ENCODE data around the gene DHRS11. TPM values are rescaled to one million over a fixed set of nuclear protein-coding genes. Genes with fewer than 3 reads are reported as not detected.

DHRS11 gene
- polyA plus RNA-seq, 1 donor, result 321 TPM

DNA sequence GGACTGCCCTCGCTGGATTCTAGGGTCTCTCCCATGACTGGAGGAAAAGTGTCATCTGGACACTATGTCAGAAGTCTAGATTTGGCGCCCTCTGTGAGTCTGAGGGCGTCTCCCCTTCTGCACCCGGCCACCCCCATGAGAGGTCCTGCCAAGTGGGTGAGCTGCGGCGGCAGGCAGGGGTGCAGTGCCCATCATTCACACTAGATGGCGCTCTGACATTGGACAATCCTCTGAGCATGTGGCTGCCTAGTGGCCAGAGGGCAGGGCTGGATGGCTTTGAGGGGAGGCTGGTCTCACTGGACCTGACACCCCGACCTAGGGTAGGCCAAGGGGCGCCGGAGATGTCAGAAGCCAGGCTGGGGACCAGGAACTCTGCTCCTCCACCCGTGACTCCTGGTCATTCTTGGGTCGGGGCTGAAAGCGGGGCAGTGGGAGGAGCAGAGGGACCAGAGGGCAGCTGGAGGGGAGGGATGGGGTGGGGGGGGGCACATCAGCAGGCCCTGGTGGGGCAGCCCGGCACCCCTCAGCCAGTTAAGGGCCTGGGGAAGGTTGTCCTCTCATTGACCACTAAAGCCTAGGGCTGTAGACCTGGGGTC, 37.7 kb downstream of the DHRS11 start:
- no CpG with 5 or more reads among the region's 14 CpGs for WGBS (ENCODE audit: insufficient coverage, low lambda C conversion rate)
- no peaks in the 10 kb centered on the region for H3K4me1 ChIP-seq (ENCODE audit: control insufficient read depth, insufficient read depth, low read length)
- peaks cover 18% of the 10 kb centered on the region for H3K27me3 ChIP-seq (ENCODE audit: control insufficient read depth, insufficient read depth, low read length)
- no peak overlapping the region for H3K4me3 ChIP-seq (ENCODE audit: low read length)
- no peaks in the 10 kb centered on the region for H3K36me3 ChIP-seq (ENCODE audit: control insufficient read depth, insufficient read depth, low read length)
- no peak overlapping the region for H3K27ac ChIP-seq (ENCODE audit: low read length)
- DNase-seq, result peak; percentile 55 to 57
- no peaks in the 10 kb centered on the region for H3K9me3 ChIP-seq (ENCODE audit: control insufficient read depth, low read depth, low read length)

- no peak for DNase-seq
- peaks cover 18% of the 10 kb centered on the region for H3K27me3 ChIP-seq (ENCODE audit: control insufficient read depth, insufficient read depth, low read length)
- H3K4me3 ChIP-seq (ENCODE audit: low read length), result no peak overlapping the region
- H3K27ac ChIP-seq (ENCODE audit: low read length), result no peak overlapping the region
- no peaks in the 10 kb centered on the region for H3K4me1 ChIP-seq (ENCODE audit: control insufficient read depth, insufficient read depth, low read length)
- WGBS (ENCODE audit: insufficient coverage, low lambda C conversion rate), result no CpG with 5 or more reads among the region's 8 CpGs
- no peaks in the 10 kb centered on the region for H3K36me3 ChIP-seq (ENCODE audit: control insufficient read depth, insufficient read depth, low read length)
- H3K9me3 ChIP-seq (ENCODE audit: control insufficient read depth, low read depth, low read length), result no peaks in the 10 kb centered on the region
Measured at GRCh38 chr17:36629970-36630502, 38.4 kb downstream of the DHRS11 start.

DNA sequence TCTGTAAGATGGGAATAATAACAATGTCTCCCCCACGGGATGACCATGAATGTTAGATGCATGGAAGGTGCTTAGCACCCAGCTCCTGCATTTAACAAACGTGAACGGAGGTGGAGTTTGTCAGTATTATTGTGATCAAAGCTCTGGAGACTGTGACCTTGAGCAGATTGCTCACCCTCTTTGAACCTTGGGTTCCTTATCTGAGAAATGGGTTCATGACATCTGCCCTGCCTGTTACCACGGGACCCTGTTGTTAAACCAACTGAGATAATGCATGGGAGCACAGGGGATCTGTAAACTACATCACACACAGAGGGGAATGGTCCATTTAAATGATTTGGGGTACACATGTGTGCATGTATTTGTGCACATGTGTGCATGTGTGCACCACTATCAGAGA, 39.3 kb downstream of the DHRS11 start:
- Histone ChIP-seq H3K4me3 (ENCODE audit: low read length) (no peak overlapping the region), H3K27me3 (ENCODE audit: control insufficient read depth, insufficient read depth, low read length) (peaks cover 18% of the 10 kb centered on the region), H3K36me3 (ENCODE audit: control insufficient read depth, insufficient read depth, low read length) (no peaks in the 10 kb centered on the region), H3K4me1 (ENCODE audit: control insufficient read depth, insufficient read depth, low read length) (no peaks in the 10 kb centered on the region), H3K9me3 (ENCODE audit: control insufficient read depth, low read depth, low read length) (no peaks in the 10 kb centered on the region), H3K27ac (ENCODE audit: low read length) (no peak overlapping the region)
- DNase-seq, result no peak
- WGBS (ENCODE audit: insufficient coverage, low lambda C conversion rate), result no CpG with 5 or more reads among the region's 4 CpGs

GRCh38 chr17:36632916-36633771, 41.5 kb downstream of the DHRS11 start:
- Histone ChIP-seq H3K9me3 (ENCODE audit: control insufficient read depth, low read depth, low read length) (no peaks in the 10 kb centered on the region), H3K27me3 (ENCODE audit: control insufficient read depth, insufficient read depth, low read length) (peaks cover 26% of the 10 kb centered on the region), H3K4me1 (ENCODE audit: control insufficient read depth, insufficient read depth, low read length) (no peaks in the 10 kb centered on the region), H3K4me3 (ENCODE audit: low read length) (no peak overlapping the region), H3K36me3 (ENCODE audit: control insufficient read depth, insufficient read depth, low read length) (no peaks in the 10 kb centered on the region), H3K27ac (ENCODE audit: low read length) (no peak overlapping the region)
- WGBS (ENCODE audit: insufficient coverage, low lambda C conversion rate), result 34% methylated on average over 3 of the region's 18 CpGs
- DNase-seq, result no peak

GRCh38 chr17:36640346-36640745, 48.7 kb downstream of the DHRS11 start:
- no peak overlapping the region for H3K27ac ChIP-seq (ENCODE audit: low read length)
- H3K9me3 ChIP-seq (ENCODE audit: control insufficient read depth, low read depth, low read length), result peaks cover 5% of the 10 kb centered on the region
- no peak for DNase-seq
- WGBS (ENCODE audit: insufficient coverage, low lambda C conversion rate), result no CpG with 5 or more reads among the region's 2 CpGs
- peaks cover 75% of the 10 kb centered on the region for H3K27me3 ChIP-seq (ENCODE audit: control insufficient read depth, insufficient read depth, low read length)
- H3K4me3 ChIP-seq (ENCODE audit: low read length), result no peak overlapping the region
- H3K36me3 ChIP-seq (ENCODE audit: control insufficient read depth, insufficient read depth, low read length), result no peaks in the 10 kb centered on the region
- H3K4me1 ChIP-seq (ENCODE audit: control insufficient read depth, insufficient read depth, low read length), result peaks cover 9% of the 10 kb centered on the region

DNA sequence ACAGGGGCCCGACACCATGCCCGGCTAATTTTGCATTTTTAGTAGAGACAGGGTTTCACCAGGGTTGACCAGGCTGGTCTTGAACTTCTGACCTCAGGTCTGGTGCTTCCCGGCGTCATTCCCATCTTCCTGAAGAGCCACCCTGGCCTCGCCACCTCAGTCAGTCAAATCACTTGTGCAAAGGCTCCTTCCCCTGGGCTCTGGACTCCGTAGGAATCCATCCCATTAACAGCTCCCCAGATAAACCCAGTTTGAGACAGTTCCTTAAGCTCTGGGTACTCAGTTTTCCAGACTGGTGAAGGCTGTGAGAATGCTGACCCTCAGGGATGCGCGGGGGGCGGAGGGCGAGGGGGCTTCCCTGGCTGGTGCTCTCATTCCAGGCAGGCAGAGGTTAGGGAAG, 49.2 kb downstream of the DHRS11 start:
- H3K9me3 ChIP-seq (ENCODE audit: control insufficient read depth, low read depth, low read length), result peaks cover 5% of the 10 kb centered on the region
- H3K27ac ChIP-seq (ENCODE audit: low read length), result no peak overlapping the region
- peaks cover 9% of the 10 kb centered on the region for H3K4me1 ChIP-seq (ENCODE audit: control insufficient read depth, insufficient read depth, low read length)
- no peak for DNase-seq
- no peak overlapping the region for H3K4me3 ChIP-seq (ENCODE audit: low read length)
- WGBS (ENCODE audit: insufficient coverage, low lambda C conversion rate), result no CpG with 5 or more reads among the region's 10 CpGs
- no peaks in the 10 kb centered on the region for H3K36me3 ChIP-seq (ENCODE audit: control insufficient read depth, insufficient read depth, low read length)
- peaks cover 77% of the 10 kb centered on the region for H3K27me3 ChIP-seq (ENCODE audit: control insufficient read depth, insufficient read depth, low read length)

GRCh38 chr17:36641331-36641876, 49.7 kb downstream of the DHRS11 start:
- WGBS (ENCODE audit: insufficient coverage, low lambda C conversion rate), result no CpG with 5 or more reads among the region's 43 CpGs
- DNase-seq, result no peak
- Histone ChIP-seq H3K27me3 (ENCODE audit: control insufficient read depth, insufficient read depth, low read length) (peaks cover 80% of the 10 kb centered on the region), H3K27ac (ENCODE audit: low read length) (no peak overlapping the region), H3K9me3 (ENCODE audit: control insufficient read depth, low read depth, low read length) (peaks cover 5% of the 10 kb centered on the region), H3K4me3 (ENCODE audit: low read length) (no peak overlapping the region), H3K36me3 (ENCODE audit: control insufficient read depth, insufficient read depth, low read length) (no peaks in the 10 kb centered on the region), H3K4me1 (ENCODE audit: control insufficient read depth, insufficient read depth, low read length) (peaks cover 9% of the 10 kb centered on the region)

DNA sequence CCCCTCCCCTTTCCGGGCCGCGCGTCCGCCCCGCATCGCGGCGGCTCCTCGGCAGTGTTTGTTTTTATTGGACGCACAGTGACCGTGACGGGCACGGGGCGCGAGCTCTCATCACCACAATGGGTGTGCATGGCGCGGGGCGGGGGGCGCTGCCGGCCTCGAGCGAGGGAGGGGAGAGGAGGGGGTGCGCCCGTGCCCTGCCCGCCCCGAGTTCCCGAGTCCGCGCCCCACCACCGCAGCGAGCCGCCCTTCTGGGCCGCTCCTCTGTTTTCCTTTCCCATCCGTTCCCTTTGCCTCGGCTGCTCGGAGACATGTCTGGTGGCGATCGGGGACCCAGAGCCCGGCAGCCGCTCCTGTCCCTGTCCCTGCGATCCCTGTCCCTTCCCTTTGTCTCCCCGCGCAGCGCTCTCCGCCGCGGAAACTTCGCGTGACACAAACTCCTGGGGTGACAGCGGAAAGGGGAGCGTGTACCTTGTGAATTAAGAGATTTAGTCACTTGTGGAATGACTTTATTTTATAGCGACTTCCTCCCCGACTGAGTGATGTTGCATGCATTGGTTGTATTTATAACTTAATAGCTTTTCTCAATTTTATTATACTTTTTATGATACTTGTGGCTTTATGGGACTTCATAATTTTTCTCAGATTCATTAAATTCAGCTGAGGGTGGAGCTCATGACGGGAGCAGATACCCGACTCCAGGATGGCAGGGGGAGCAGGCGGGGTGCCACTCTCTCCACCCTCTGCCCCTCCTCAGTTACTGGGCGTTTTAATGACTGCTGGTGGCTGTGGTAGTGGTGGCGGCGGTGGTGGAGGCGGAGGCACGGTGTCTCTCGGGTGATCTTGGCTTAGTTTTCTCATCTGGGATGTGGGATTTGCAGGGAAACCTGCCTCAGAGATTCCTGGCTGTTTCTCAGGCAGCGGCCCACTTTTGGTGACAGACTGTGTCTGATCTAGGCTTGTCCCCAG, 50.5 kb downstream of the DHRS11 start:
- H3K27ac ChIP-seq (ENCODE audit: low read length), result no peak overlapping the region
- peaks cover 5% of the 10 kb centered on the region for H3K9me3 ChIP-seq (ENCODE audit: control insufficient read depth, low read depth, low read length)
- peak in 1 of 2 donors; percentile 34 for DNase-seq
- WGBS (ENCODE audit: insufficient coverage, low lambda C conversion rate), result no CpG with 5 or more reads among the region's 64 CpGs
- H3K4me1 ChIP-seq (ENCODE audit: control insufficient read depth, insufficient read depth, low read length), result peaks cover 9% of the 10 kb centered on the region
- peak overlapping the region; percentile 26 for H3K4me3 ChIP-seq (ENCODE audit: low read length)
- no peaks in the 10 kb centered on the region for H3K36me3 ChIP-seq (ENCODE audit: control insufficient read depth, insufficient read depth, low read length)
- H3K27me3 ChIP-seq (ENCODE audit: control insufficient read depth, insufficient read depth, low read length), result peaks cover 78% of the 10 kb centered on the region

GRCh38 chr17:36643086-36643685, 51.5 kb downstream of the DHRS11 start:
- Histone ChIP-seq H3K36me3 (ENCODE audit: control insufficient read depth, insufficient read depth, low read length) (no peaks in the 10 kb centered on the region), H3K27ac (ENCODE audit: low read length) (no peak overlapping the region), H3K27me3 (ENCODE audit: control insufficient read depth, insufficient read depth, low read length) (peaks cover 74% of the 10 kb centered on the region), H3K9me3 (ENCODE audit: control insufficient read depth, low read depth, low read length) (peaks cover 5% of the 10 kb centered on the region), H3K4me3 (ENCODE audit: low read length) (no peak overlapping the region), H3K4me1 (ENCODE audit: control insufficient read depth, insufficient read depth, low read length) (peaks cover 10% of the 10 kb centered on the region)
- no peak for DNase-seq
- 80% methylated on average over 1 of the region's 3 CpGs for WGBS (ENCODE audit: insufficient coverage, low lambda C conversion rate)

Data from large intestine (tissue), 3 donors.